SK-N-MC (cell line): ENCODE results near the gene ACVR1.

Source experiments
- EZH2 ChIP-seq: fragments of 200-600 bp; sonication (generic); IDR thresholded peaks from one replicate; pipeline ENCODE4 v1.6.1; 2017; ENCODE audit warnings: antibody characterized with exemption
- FOXP2 ChIP-seq: optimal IDR thresholded peaks from 2 replicates; pipeline ENCODE3; 2011; ENCODE audit warnings: mild to moderate bottlenecking, moderate library complexity; ENCODE audit not compliant: insufficient read depth; ENCODE audit errors: extremely low read length, control extremely low read depth
- POLR2AphosphoS5 ChIP-seq: IDR thresholded peaks from 2 replicates; pipeline ENCODE4 v1.6.1; 2012; ENCODE audit warnings: mild to moderate bottlenecking, low read depth, low read length, borderline replicate concordance

GRCh38 chr2:157726946-157727345 lies 149.2 kb downstream of the ACVR1 start:
- TF ChIP-seq POLR2AphosphoS5 (no peak), EZH2 (no peak), FOXP2 (no peak)
